GM21528 (cell line): Measurements from ENCODE around the gene PTPRD.
"Not testable (repeated sequence)": the region's sequence is repeated elsewhere in the genome, so short reads cannot be mapped to it uniquely, and the experiment has no call there.

ENCODE experiments used
- ATAC-seq: cut with Tn5 transposase; IDR thresholded peaks from one replicate; pipeline ENCODE4 v1.9.1; 2021; ENCODE audit warnings: mild to moderate bottlenecking, moderate library complexity; ENCODE audit not compliant: unreplicated experiment, low FRiP score

The PTPRD gene

DNA sequence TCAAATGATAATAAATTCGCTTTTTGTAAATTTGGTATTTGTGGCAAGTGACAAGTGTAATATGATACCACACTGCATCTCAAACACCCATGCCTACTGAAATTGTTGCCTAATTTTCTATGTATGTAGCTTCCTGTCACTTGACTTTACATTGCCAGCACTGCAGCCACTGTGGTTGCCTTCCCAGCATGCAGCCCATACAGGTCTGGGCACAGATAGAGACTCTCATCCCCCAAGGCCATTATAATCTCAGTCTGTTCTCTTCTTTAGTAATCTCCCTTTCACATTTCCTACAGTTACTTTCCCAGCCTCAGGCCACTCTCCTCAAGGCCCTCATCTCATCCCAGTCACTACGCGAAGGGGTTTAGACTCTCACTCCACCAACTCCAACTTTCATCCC is 1200.6 kb downstream of the PTPRD start:
- ATAC-seq, result no peak

- no peak for ATAC-seq
Measured at GRCh38 chr9:9410736-9411135, 1202.1 kb downstream of the PTPRD start.

DNA sequence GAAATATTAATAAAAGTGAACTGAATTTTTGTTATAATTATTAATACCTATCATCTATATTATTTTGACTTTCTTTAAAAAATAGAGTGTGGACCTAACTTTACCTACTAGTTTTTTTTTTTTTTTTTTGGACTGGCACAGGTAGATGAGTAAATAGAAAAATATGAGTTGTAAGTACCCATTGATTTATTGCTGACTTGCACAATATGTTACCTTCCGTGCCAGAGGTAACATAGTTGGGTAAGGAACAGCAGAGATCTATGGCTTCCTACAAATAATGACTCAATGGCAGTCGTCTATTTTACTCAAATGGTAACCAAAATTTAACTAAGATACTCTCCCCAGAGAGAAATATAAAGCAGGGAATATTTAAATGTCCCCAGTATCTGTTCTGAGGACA is 1212.8 kb downstream of the PTPRD start:
- no peak for ATAC-seq

DNA sequence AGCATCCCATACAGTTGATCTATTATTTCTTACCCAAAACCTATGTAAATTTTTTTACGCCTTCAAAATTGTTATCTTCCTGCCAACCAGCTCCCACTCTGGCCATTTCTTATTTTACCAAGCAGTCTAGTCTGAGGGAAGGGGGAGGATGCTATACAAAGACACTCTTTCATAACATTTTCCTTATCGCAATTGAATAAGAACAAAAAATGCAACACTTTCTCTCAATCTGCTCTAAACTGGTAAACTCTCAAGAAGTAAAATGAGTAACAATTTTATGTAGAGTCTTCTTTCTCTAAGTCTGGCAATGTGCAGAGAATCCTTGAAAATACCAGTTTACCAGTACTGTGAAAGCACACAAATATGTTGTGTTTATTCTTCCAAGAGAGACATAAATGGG is 1216.3 kb downstream of the PTPRD start:
- ATAC-seq, result no peak

DNA sequence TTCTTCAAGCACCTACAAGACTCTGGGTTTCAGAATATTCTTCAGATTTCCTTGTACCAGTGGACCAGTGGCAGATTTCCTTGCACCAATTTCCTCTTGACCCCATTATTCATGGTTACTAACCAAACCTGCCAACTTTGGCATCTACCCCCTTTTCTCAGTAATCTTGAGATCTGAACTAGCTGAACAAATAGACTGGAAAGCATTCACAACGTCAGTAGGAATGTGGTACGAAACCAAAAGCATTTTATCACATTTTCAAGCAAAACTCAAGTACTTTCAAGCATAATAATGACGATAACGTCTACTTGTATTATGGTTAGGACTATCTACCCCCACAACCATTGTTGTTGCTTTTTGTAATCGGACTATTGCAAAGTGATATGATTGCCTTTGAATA is 1217.3 kb downstream of the PTPRD start:
- no peak for ATAC-seq

DNA sequence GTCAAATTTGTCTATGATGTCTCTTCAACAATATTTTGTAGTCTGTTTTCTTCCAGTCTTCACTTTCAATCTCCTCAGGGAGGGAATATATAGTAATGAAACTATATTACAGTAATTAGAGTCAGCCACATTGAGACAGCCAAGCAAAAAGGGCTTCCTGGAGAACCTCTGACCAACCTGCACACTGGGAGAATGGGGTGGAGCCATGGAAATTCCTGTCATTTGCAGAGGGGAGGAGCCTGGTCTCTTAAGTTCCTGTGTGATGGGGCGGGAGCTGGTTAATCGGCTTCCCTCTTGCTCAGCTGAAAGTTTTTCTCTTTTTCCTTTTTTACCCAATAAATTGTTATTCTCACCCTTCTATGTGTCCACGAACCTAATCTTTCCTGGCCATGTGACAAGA is 1220.0 kb downstream of the PTPRD start:
- no peak for ATAC-seq

DNA sequence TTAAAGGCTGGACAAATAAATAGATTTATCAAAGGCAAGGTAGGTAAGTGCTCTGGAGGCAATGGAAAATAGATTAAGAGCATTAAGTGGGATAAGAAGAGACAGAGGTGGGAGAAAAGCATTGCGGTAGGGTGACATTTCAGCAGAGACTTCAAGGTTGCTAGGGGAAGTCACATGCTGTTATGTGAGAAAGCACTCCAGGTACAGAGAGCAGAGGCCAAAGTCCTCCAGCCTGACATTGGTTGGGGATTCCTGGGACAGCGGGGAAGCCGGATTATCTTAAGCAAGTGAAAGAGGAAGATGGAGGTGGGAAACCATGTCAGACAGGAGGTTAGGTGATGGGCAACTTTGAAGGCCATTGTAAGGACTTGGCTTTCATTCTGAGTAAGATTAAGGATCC is 1222.9 kb downstream of the PTPRD start:
- ATAC-seq, result no peak

- no peak for ATAC-seq
Measured at GRCh38 chr9:9387511-9388115, 1225.2 kb downstream of the PTPRD start.

DNA sequence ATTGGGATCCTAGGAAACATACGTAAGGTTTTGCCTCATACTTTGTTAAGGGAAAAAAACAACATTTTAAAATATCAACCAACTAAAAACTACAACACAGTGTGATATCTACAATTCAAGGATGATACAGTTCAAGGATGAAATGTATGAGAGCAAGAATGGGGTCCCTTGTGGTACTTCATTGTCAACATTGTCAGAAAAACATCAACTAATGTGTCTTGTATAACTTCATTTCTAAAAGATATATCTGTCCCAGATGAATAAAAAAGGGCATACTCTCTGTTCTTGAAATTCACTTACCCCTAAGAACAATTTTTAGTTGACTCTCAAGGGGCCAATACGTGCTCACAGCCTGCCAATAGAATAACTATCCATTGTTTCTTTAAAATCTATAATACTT is 1250.5 kb downstream of the PTPRD start:
- ATAC-seq, result no peak

DNA sequence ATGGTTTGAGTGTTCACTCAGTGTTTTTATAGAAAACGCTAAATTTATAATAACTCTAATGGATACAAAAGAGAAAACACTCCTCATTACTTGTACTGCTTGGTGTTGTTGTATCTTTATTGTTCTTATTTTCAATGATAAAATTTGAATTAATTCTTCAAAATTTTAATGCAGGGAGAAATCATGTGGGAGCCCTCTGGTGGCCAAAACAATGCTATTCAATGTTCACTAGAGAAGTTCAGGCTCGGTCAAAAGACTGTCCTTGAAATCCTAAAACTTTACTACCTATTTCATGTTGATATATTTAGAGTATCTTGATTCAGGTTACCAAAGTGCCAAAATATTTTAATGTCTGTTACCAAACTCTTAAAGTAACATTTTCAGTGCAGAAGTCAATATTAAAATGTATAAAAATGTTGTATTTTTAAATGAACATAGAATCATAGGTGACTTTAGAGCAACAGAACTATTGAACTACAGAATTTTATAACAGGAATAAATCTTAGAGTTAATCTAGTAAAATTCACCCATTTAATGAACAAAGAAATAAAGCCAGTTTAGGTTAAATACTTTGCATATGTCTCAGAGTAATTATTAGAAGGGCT is 1259.8 kb downstream of the PTPRD start:
- no peak for ATAC-seq

DNA sequence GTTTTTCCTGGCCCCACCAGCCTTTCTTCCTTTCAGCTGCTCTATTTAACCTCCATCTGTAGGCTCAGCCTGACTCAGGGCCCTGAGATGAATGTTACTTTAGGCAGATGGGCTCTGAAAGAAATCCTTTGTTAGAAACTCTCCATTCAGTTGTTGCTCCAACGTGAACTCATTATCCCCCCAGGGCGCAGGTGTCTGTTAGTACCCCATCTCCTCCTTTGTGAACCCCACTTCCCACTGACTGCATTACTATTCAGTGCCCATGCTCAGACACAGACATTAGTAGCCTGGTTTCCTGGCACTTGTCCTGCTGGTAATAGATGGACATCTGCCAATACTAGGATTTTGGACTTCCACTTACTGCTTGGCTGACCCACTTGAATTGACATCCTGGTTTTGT is 1271.6 kb downstream of the PTPRD start:
- no peak for ATAC-seq

DNA sequence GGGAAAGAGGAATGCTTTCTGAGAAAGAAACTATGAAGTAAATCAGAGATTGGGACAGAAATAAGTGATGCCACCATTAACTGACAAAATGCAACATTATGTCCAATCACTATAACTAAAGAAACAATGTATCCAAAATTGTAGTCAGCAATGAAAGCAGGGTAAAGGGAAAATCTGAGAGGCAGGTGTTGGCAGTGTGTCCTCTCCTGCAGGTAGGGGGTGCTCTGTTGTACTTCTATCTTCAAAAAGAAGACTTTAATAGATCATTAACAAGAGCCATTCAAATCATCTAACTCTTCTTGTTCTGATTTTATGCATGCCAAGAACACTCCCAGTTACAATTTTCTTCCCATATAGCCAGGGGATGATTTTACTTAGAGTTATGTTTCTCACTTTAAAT is 1275.7 kb downstream of the PTPRD start:
- ATAC-seq, result no peak

DNA sequence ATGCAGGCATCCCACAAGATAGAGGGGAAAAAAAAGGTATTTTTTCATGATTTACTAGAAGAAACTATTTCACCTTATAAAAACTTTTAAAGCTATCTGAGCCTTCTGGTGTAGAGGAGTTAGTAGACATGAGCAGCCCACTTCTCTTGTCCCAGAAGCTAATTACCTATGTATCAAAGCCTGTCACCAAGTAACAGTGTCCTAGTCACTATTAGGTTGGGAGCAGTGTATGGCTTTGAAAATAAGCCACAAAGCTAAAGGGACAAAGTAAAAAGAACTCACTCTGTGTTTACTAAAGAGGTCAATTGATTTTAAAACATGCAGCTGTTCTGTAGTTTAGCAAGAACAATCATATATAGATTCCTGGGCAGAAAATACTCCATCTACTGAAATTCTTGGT is 1286.1 kb downstream of the PTPRD start:
- no peak for ATAC-seq

- ATAC-seq, result no peak
Measured at GRCh38 chr9:9319007-9319406, 1293.8 kb downstream of the PTPRD start.

DNA sequence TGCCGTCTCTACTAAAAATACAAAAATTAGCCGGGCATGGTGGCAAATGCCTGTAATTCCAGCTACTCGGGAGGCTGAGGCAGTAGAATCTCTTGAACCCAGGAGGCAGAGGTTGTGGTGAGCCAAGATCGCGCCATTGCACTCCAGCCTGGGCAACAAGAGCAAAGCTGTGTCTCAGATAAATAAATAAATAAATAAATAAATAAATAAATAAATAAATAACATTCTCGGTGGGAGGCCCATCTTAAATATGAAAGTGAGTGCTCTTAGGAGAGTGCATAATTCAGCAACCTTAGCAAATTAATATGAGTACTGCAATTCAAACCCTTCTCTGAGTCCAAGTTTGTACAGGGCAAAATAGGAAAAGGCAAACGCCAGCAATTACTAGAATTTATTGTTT is 1302.1 kb downstream of the PTPRD start:
- not testable (repeated sequence) for ATAC-seq

GRCh38 chr9:9305600-9305999 is 1307.2 kb downstream of the PTPRD start:
- ATAC-seq, result no peak

DNA sequence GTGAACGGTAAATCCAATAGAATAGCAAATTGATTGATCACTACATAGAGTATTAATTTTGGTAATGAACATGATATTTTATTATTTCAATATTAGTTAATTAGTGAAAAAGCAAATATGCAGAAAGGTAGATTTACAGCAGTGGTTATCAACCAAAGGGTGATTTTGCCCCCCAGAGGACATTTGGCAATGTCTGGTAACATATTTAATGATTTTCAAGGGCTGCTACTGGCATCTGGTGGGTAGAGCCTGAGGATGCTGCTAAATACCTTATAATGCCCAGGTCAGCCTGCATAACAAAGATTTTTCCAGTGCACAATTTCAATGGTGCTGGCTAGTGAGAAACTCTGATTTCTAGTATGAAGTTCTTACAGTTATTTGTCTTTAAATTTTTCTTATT is 1313.7 kb downstream of the PTPRD start:
- no peak for ATAC-seq

GRCh38 chr9:9286001-9286400 is 1326.8 kb downstream of the PTPRD start:
- ATAC-seq, result no peak

DNA sequence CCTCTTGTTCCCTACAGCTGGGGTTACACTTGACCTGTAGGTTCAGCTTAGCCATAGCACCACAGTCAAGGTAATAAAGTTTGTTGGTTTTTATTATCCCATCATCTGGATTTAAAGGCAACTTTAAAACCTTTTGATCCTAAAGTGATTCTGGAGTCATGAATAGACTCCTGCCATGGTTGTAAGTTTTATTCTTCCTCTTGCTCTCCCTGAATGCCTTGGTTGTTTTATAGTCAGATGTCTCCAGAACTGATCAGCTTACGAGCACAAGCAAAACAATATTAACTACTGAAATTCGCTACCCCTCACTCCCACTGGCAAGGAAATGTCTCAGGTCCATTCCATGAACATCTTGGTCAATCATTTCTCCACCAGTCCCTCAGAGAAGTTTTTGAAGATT is 1328.6 kb downstream of the PTPRD start:
- ATAC-seq, result no peak

GRCh38 chr9:9283159-9283986 is 1329.4 kb downstream of the PTPRD start:
- no peak for ATAC-seq

GRCh38 chr9:9275601-9276000 is 1337.2 kb downstream of the PTPRD start:
- ATAC-seq, result no peak

DNA sequence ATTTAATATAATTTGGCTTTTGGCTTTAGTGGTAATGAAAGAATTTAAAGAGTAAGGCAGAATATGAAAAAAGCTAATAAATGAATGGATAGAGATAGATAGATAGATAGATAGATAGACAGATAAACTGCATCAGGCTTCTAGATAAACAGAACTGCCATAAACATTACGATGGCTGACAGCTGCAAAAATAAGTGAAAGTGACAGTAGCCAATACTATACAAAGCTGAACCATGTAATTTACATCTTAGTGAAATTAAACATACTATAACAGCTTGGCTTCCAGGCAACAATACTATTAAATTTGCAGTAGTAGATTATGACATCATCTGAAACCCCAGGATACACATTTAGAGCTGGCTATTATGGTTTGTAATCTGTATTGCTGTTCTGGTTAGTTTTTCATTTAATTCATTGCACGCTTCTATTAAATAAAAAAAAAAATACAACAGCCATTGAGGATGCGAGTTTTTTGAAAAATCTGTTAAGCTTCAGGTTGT is 1354.8 kb downstream of the PTPRD start:
- no peak for ATAC-seq
